ENCODE measurements around the gene CPLX3. TPM values are rescaled to one million over a fixed set of nuclear protein-coding genes. Genes with fewer than 3 reads are reported as not detected.

Gene CPLX3
- total RNA-seq, 1 donor from 2014 or later = 0.25 TPM

- intact Hi-C loops (cut with micrococcal nuclease) = loop anchor here (1.0 to 2.0 kb wide), 5 partner anchors 27 to 95 kb away; partner anchors contain the start of genes COX5A and FAM219B
Measured at GRCh38 chr15:74842581-74843444, 16.4 kb downstream of the CPLX3 start, which contains the start of gene ULK3. TSS of gene ULK3 (minus strand) at chr15:74843156. CDS start at chr15:74843105, 51 bp downstream.

DNA sequence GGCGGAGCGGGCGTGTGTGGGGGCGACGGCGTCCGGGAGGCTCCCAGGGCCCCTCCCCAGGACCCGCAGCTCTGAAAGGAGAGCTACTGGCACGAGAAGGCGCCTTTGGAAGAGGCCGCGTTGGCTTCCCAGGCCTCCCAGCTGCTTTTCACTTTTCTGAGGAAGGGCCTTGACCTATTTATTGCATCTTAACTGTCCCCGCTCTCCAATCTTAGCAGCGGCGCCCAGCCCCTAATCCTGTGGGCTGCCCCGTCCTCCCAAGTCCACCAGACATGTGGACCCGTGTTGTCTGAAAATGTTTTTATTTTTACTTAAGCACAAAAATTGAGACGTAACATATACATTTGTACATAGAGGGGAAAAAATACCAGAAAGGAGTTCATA is 17.0 kb downstream of the CPLX3 start:
- intact Hi-C loops (cut with micrococcal nuclease) = loop anchor here (1.0 to 2.0 kb wide), 5 partner anchors 27 to 95 kb away; partner anchors contain the start of genes COX5A and FAM219B

DNA sequence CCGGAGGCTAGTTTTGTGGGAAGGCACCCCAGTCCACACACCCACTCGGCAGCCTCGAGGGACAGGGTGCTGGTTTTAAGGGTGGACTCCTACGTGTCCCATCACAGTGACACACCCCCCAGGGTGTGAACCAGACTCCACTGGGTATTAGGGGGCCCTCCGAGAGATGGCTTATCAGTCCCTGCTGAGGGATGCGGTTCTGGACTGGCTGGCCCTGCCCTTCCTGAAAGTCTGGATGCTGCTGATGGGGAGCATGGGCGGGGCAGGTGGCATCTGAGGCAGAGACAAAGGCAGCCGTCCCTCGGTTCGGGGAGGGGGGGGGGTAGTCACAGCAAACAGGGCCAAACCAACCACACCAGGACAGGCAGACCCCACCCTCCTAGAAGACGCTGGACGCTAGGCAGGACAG is 17.5 kb downstream of the CPLX3 start:
- intact Hi-C loops (cut with micrococcal nuclease) = loop anchor here (1.0 to 2.0 kb wide), 5 partner anchors 26 to 94 kb away; partner anchors contain the start of genes COX5A and FAM219B

DNA sequence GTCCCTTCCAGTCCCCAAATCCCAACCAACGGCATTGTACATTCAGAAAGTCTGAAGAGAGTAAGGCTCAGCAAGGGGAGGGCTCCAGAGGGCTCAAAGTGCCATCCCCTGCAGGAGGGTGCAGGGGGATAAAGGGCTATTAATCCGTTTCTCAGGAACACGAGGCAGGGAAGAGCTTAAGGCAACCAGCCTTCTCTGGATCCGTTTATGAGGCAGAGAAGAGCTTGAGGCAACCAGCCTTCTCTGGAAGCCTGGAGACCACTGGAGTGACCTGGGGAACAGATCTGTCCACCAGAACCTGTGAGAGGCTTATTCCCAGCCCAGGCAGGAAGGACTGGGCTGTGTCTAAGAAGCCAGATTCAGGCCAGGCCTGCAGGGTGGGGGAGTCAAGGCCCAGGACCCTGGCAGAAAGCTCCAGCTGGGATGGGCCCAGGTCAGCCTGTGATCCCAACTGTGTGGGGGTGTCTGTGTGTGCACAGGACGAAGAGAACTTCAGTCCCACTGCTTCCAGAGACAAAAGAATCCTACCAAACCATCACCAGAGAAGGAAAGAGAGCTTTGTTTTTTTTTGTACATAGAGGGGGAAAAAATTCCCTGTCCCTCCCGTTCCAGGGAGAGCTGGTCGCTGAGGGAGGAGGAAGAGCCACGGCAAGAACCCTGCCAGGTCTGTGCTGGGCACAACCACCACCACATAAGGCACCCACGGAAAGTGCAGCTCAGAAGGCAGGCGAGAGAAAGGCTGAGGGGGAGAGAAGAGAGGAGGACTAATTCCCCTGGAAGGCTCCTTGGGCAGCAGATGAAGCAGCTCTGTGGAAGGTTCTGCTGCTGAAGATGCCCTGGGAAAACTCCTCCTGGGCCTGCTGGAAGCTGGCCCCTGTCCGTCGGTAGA is 18.1 kb downstream of the CPLX3 start:
- intact Hi-C loops (cut with micrococcal nuclease) = loop anchor here (1.0 kb wide), 1 partner anchor 29 kb away; the partner anchor contains the start of gene SCAMP2

DNA sequence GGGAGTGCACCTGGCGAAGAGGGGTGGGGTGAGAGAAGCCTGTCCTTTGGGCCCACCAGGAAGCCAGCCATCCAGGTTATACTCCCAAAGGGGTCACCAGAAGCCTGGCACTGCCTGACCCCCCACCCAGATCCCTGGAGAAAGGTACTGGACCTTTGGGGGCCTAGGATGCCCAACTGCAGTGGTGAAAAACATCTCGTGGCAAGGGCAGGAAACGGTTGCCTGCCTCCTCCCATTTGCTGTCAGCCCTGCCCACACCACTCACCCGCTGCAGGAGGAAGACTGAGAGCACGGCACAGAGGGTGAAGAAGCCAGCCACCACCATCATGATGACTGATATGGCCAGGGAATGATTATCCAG is 18.8 kb downstream of the CPLX3 start:
- intact Hi-C loops (cut with micrococcal nuclease) = loop anchor here (1.0 kb wide), 1 partner anchor 28 kb away; the partner anchor contains the start of gene SCAMP2

GRCh38 chr15:74845581-74845980 is 19.2 kb downstream of the CPLX3 start:
- intact Hi-C loops (cut with micrococcal nuclease) = loop anchor here (1.0 kb wide), 1 partner anchor 28 kb away; the partner anchor contains the start of gene SCAMP2

- intact Hi-C loops (cut with micrococcal nuclease) = no loop called here
Measured at GRCh38 chr15:74847432-74847831, 21.0 kb downstream of the CPLX3 start.

DNA sequence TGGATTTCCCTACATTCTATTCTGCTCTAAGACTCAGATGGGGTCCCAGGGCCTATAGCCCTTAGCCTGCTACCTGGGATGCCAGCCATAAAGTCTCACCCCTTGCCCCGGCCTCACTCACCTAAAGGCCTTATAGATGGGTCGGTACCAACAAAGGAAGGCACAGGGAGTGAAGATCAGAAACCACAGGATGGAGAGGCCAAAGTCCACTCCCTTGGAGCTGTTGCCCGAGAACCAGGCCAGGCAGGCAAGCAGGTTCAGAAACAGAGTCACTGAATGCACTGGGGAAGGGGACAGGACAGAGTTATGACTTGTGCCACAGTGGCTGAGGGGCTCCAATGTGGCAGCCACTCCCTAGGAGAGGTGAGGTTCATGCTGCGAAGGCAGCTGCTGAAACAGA is 24.0 kb downstream of the CPLX3 start:
- intact Hi-C loops (cut with micrococcal nuclease) = no loop called here

GRCh38 chr15:74851960-74852359 is 25.5 kb downstream of the CPLX3 start:
- intact Hi-C loops (cut with micrococcal nuclease) = no loop called here

GRCh38 chr15:74854453-74855022 is 28.1 kb downstream of the CPLX3 start:
- intact Hi-C loops (cut with micrococcal nuclease) = no loop called here

- intact Hi-C loops (cut with micrococcal nuclease) = no loop called here
Measured at GRCh38 chr15:74855857-74856256, 29.4 kb downstream of the CPLX3 start.

DNA sequence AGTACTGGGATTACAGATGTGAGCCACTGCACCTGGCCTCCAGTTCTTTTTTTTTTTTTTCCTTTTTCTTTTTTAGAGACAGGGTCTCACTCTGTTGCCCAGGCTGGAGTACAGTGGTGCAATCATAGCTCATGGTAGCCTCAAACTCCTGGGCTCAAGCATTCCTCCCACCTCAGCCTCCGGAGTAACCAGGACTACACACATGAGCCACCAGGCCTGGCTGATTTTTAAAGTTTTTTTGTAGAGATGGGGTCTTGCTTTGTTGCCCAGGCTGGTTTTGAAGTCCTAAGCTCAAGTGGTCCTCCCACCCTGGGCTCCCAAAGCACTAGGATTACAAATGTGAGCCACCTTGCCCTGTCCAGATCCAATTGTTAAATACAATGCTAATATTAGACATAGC is 30.1 kb downstream of the CPLX3 start:
- intact Hi-C loops (cut with micrococcal nuclease) = no loop called here

DNA sequence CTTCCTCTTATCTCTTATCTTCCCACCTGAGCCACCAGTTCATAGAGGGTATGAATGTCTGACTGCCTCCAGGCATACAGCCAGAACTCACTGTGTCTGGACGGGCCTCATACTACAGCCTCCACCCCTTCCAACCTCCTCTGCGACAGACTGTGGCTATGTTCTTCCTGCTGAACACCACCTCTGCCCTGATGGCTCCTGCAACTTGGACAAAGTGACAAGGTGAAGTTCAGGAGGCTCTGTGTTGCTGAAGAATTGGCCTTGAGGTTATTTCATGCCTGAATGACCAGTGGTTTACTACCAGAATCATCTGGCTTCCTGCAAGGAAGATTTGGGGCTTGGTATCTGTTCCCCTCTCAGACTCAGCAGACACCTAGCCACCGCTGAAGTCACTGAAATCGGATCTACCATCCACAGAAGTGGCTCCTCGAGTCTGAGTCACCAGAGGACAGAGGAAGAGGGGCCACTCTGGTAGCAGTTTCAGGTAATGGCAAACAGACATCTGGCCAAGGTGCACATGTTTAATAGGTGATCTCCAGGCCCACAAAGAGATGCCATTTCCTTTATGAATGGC is 30.7 kb downstream of the CPLX3 start:
- intact Hi-C loops (cut with micrococcal nuclease) = no loop called here

GRCh38 chr15:74857671-74858368 is 31.4 kb downstream of the CPLX3 start:
- intact Hi-C loops (cut with micrococcal nuclease) = no loop called here

GRCh38 chr15:74858369-74858740 is 31.9 kb downstream of the CPLX3 start:
- intact Hi-C loops (cut with micrococcal nuclease) = no loop called here

GRCh38 chr15:74863239-74864056 is 37.0 kb downstream of the CPLX3 start:
- intact Hi-C loops (cut with micrococcal nuclease) = no loop called here

GRCh38 chr15:74864296-74864695 is 37.9 kb downstream of the CPLX3 start:
- intact Hi-C loops (cut with micrococcal nuclease) = no loop called here

DNA sequence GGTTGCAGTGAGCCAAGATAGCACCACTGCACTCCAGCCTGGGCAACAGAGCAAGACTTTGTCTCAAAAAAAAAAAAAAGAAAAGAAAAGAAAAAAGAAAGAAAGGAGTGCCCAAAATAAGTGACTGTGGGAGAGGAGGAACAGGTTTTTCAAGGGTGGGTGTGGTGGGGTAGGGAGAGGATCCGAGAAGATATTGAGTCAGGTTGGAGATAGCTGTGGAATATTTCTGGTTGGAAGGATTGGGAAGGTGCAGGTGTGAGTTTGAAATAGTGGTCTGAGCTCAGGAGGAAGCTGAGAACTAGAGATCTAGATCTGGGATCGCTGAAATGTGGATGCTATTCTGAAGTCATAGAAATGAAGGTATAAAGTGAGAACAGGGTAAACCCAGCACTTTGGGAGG is 38.9 kb downstream of the CPLX3 start:
- intact Hi-C loops (cut with micrococcal nuclease) = no loop called here

GRCh38 chr15:74866090-74866489 is 39.7 kb downstream of the CPLX3 start:
- intact Hi-C loops (cut with micrococcal nuclease) = no loop called here
